ENCODE measurements around the gene TTC39C. TPM values are rescaled to one million over a fixed set of nuclear protein-coding genes. Genes with fewer than 3 reads are reported as not detected.

The TTC39C gene
- total and polyA plus RNA-seq, 2 experiments from 2014 or later: 23.9 to 41.6 TPM

DNA sequence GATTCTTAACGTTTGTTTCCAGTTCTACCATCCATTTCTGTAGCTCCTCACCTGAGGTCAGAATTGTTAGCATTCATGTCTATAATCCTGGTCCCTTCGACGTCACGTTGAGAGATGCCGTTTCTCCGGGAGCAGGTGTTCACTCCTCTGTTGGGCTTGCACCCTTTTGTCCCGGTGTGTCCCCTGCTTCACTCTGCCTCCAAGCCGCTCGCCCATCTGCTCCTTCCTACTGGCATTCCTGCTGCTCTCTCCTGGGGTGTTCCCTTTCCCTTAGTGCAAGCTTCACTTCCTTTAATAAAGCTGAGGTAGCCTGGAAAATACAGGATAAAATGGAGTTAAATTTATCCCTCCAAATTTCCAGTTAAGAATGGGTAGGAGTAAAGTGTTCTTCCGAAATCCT, 62.4 kb downstream of the TTC39C start:
- H3K4me3 ChIP-seq: no peak overlapping the region
- H3K9me2 ChIP-seq (replicated peaks; ENCODE audit: insufficient read depth): no peaks in the 10 kb centered on the region
- H3K36me3 ChIP-seq (replicated peaks; ENCODE audit: insufficient read depth, low read depth): no peaks in the 10 kb centered on the region
- WGBS (ENCODE audit: low lambda C conversion rate, missing lambda C conversion rate): 94% methylated on average over 10 of the region's 10 CpGs
- no peaks in the 10 kb centered on the region for H3K79me2 ChIP-seq
- H3K9me3 ChIP-seq (ENCODE audit: low read depth): no peaks in the 10 kb centered on the region
- DNase-seq (ENCODE audit: low spot score): no peak
- no peaks in the 10 kb centered on the region for H3K27me3 ChIP-seq
- H2AFZ ChIP-seq: no peak overlapping the region
- no peaks in the 10 kb centered on the region for H4K20me1 ChIP-seq (ENCODE audit: insufficient read depth, poor library complexity, severe bottlenecking)
- peaks cover 2% of the 10 kb centered on the region for H3K4me1 ChIP-seq (ENCODE audit: insufficient read depth)
- H3K27ac ChIP-seq: no peak overlapping the region
- TF ChIP-seq EZH2phosphoT487 (IDR thresholded peaks at IDR 0.05; ENCODE audit: low read depth, severe bottlenecking, unreplicated experiment) (no peak), EZH2 (IDR thresholded peaks at IDR 0.05; ENCODE audit: borderline replicate concordance) (no peak)
- TF ChIP-seq, protein P1, sequence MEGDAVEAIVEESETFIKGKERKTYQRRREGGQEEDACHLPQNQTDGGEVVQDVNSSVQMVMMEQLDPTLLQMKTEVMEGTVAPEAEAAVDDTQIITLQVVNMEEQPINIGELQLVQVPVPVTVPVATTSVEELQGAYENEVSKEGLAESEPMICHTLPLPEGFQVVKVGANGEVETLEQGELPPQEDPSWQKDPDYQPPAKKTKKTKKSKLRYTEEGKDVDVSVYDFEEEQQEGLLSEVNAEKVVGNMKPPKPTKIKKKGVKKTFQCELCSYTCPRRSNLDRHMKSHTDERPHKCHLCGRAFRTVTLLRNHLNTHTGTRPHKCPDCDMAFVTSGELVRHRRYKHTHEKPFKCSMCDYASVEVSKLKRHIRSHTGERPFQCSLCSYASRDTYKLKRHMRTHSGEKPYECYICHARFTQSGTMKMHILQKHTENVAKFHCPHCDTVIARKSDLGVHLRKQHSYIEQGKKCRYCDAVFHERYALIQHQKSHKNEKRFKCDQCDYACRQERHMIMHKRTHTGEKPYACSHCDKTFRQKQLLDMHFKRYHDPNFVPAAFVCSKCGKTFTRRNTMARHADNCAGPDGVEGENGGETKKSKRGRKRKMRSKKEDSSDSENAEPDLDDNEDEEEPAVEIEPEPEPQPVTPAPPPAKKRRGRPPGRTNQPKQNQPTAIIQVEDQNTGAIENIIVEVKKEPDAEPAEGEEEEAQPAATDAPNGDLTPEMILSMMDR (IDR thresholded peaks at IDR 0.05; ENCODE audit: poor library complexity): no peak
- no peak overlapping the region for H3K4me2 ChIP-seq

DNA sequence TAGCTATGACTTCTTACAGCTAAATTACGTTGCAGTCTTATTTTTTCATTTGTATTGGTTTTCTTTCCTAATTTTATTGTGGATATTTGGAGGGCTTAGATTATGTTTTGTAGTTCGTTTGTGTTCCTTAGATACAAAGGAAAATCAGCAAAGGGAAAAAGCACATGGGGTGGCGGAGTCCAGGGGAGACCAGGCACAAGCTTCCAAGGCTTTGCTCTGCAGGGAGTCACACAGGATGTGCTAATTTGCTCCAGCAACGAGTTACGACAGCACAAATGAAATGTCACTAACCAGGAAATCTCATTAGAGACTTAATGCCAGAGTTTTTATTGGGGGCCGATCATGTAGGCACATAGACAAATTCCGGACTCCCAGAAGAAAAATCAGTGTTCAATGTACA, 63.8 kb downstream of the TTC39C start:
- H3K79me2 ChIP-seq: no peaks in the 10 kb centered on the region
- no peaks in the 10 kb centered on the region for H3K9me2 ChIP-seq (replicated peaks; ENCODE audit: insufficient read depth)
- H2AFZ ChIP-seq: no peak overlapping the region
- no peaks in the 10 kb centered on the region for H4K20me1 ChIP-seq (ENCODE audit: insufficient read depth, poor library complexity, severe bottlenecking)
- H3K4me2 ChIP-seq: no peak overlapping the region
- H3K27me3 ChIP-seq: no peaks in the 10 kb centered on the region
- H3K36me3 ChIP-seq (replicated peaks; ENCODE audit: insufficient read depth, low read depth): no peaks in the 10 kb centered on the region
- no peak overlapping the region for H3K27ac ChIP-seq
- H3K4me3 ChIP-seq: no peak overlapping the region
- H3K4me1 ChIP-seq (ENCODE audit: insufficient read depth): peaks cover 2% of the 10 kb centered on the region
- H3K9me3 ChIP-seq (ENCODE audit: low read depth): no peaks in the 10 kb centered on the region
- WGBS (ENCODE audit: low lambda C conversion rate, missing lambda C conversion rate): 87% methylated on average over 7 of the region's 7 CpGs
- no peak for TF ChIP-seq EZH2 (IDR thresholded peaks at IDR 0.05; ENCODE audit: borderline replicate concordance)
- TF ChIP-seq, protein P1 (IDR thresholded peaks at IDR 0.05; ENCODE audit: poor library complexity): no peak
- TF ChIP-seq EZH2phosphoT487 (IDR thresholded peaks at IDR 0.05; ENCODE audit: low read depth, severe bottlenecking, unreplicated experiment): no peak
- DNase-seq (ENCODE audit: low spot score): no peak

DNA sequence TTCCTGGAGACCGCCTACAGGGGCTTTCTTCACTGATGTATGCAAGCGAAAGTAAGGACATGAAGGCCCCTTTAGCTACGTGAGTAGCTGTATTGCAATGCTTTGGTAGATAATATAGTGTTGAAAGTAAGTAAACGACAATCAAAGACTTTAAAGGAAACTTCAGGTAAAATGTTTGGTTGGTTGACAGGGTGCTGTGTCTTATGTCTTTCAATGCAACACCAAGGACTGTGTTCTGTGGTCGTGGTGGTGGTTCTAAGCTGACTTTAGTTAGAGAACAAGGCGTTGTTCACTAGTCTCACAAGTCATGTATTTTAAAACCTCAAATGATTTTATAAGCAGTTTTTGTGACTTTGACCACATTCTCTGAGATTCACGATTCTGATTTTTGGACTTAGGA, 66.3 kb downstream of the TTC39C start:
- Histone ChIP-seq H4K20me1 (ENCODE audit: insufficient read depth, poor library complexity, severe bottlenecking) (no peaks in the 10 kb centered on the region), H3K27ac (no peak overlapping the region), H3K79me2 (no peaks in the 10 kb centered on the region), H3K4me1 (ENCODE audit: insufficient read depth) (peaks cover under 1% of the 10 kb centered on the region), H3K27me3 (no peaks in the 10 kb centered on the region), H2AFZ (no peak overlapping the region), H3K4me2 (no peak overlapping the region), H3K36me3 (replicated peaks; ENCODE audit: insufficient read depth, low read depth) (no peaks in the 10 kb centered on the region), H3K4me3 (no peak overlapping the region), H3K9me2 (replicated peaks; ENCODE audit: insufficient read depth) (no peaks in the 10 kb centered on the region), H3K9me3 (ENCODE audit: low read depth) (no peaks in the 10 kb centered on the region)
- WGBS (ENCODE audit: low lambda C conversion rate, missing lambda C conversion rate): 91% methylated on average over 7 of the region's 7 CpGs
- no peak for DNase-seq (ENCODE audit: low spot score)
- TF ChIP-seq, protein P1 (IDR thresholded peaks at IDR 0.05; ENCODE audit: poor library complexity): no peak
- no peak for TF ChIP-seq EZH2 (IDR thresholded peaks at IDR 0.05; ENCODE audit: borderline replicate concordance)
- no peak for TF ChIP-seq EZH2phosphoT487 (IDR thresholded peaks at IDR 0.05; ENCODE audit: low read depth, severe bottlenecking, unreplicated experiment)

DNA sequence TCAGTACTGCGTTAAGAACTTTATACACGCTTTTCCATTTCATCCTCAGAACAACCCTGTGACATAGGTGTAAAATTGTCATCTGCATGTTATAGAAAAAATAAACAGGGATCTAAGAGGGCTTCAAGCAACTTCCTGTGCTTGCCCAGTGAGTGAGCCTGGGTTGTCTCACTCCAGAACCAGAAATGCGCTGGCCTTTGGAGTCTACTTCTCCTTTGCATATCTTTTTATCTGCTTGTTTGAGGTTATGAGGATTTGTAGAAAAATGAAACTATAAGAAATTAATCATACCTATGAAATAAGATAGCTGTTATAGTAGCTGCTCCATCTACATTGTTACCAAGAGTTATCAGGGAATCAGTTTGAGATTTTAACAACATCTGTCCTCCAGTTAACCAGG, 69.0 kb downstream of the TTC39C start:
- Histone ChIP-seq H3K9me2 (replicated peaks; ENCODE audit: insufficient read depth) (no peaks in the 10 kb centered on the region), H3K36me3 (replicated peaks; ENCODE audit: insufficient read depth, low read depth) (no peaks in the 10 kb centered on the region), H3K4me3 (no peak overlapping the region), H3K27me3 (no peaks in the 10 kb centered on the region), H3K9me3 (ENCODE audit: low read depth) (no peaks in the 10 kb centered on the region), H3K4me2 (no peak overlapping the region), H3K4me1 (ENCODE audit: insufficient read depth) (no peaks in the 10 kb centered on the region), H4K20me1 (ENCODE audit: insufficient read depth, poor library complexity, severe bottlenecking) (no peaks in the 10 kb centered on the region), H2AFZ (no peak overlapping the region), H3K79me2 (no peaks in the 10 kb centered on the region), H3K27ac (no peak overlapping the region)
- 76% methylated on average over 3 of the region's 3 CpGs for WGBS (ENCODE audit: low lambda C conversion rate, missing lambda C conversion rate)
- TF ChIP-seq, protein P1 (IDR thresholded peaks at IDR 0.05; ENCODE audit: poor library complexity): no peak
- TF ChIP-seq EZH2 (IDR thresholded peaks at IDR 0.05; ENCODE audit: borderline replicate concordance) (no peak), EZH2phosphoT487 (IDR thresholded peaks at IDR 0.05; ENCODE audit: low read depth, severe bottlenecking, unreplicated experiment) (no peak)
- no peak for DNase-seq (ENCODE audit: low spot score)
